ENCODE data around the gene SIGLEC6.

GRCh38 chr19:51491586-51491985 lies 39.9 kb downstream of the SIGLEC6 start:
- TF ChIP-seq CTCF (IDR thresholded peaks at IDR 0.05) (no peak), POLR2A (IDR thresholded peaks at IDR 0.05) (no peak)

Data from lower leg skin (tissue), 3 donors.